ENCODE measurements around the gene CCNQ. TPM values are rescaled to one million over a fixed set of nuclear protein-coding genes. Genes with fewer than 3 reads are reported as not detected.

CCNQ gene
- total and polyA plus RNA-seq, 2 of the 8 experiments (the other 6 are each of a cell fraction or from before 2014, with no cell fraction given): 16.6 to 32.1 TPM

DNA sequence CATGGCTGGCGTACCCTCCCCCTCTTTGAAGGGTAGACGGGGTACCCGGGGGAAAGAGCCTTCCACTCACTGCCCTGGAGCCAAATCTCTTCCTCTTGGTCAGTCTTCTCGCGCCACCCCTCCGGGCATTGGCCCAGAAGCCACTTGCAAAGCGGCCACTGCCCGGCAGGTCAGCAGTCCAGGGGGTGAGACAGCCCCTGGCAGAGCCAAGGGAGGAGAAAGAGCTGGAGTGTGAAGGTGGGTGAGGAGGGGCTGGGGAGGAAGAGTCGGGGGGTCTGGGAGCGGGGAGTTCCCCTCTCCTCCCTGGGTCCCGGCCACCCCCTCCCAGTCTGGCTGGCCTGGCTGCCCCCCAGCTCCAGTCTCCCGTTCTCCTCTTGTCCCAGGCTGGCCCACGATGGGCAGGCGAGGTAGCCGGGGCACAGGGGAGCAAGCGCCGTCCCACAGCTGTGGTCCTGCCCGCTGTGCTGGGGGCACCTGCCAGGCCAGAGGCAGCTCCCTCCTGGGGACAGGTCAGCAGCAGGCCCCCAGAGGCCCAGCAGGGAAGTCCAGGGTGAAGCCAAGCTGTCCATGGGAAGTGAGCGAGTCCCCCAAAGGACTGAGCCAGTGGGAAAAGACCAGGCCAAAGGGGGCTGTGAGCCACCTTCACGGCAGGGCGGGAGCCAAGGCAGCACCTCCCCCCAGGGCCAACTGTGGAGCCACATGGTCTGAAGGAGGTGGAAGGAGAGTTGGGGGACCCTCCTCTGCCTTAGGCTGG, 26.5 kb upstream of the CCNQ start:
- no peaks in the 10 kb centered on the region for H3K9me3 ChIP-seq (ENCODE audit: insufficient read depth in 2 of 2, low read depth in 1 of 2, low read length in 1 of 2)
- no peak overlapping the region for H2BK120ac ChIP-seq (replicated peaks; ENCODE audit: low read depth, low read length)
- H2BK15ac ChIP-seq (ENCODE audit: low read length): no peak overlapping the region
- no peak overlapping the region for H3K4me3 ChIP-seq (ENCODE audit: extremely low read depth in 1 of 4, insufficient read depth in 2 of 4, low read depth in 3 of 4, low read length in 4 of 4)
- no peak overlapping the region for H3K56ac ChIP-seq (replicated peaks; ENCODE audit: insufficient read length, low read depth, low read length)
- H3K18ac ChIP-seq (ENCODE audit: extremely low read depth, low read length): no peak overlapping the region
- H3K4ac ChIP-seq (replicated peaks; ENCODE audit: insufficient read length, low read depth, low read length): no peak overlapping the region
- H3K23me2 ChIP-seq (ENCODE audit: low read depth, low read length): no peaks in the 10 kb centered on the region
- H4K8ac ChIP-seq (ENCODE audit: extremely low read depth, insufficient read depth, low read length): no peak overlapping the region
- no peak overlapping the region for H3K27ac ChIP-seq (ENCODE audit: low read depth, low read length)
- no peak overlapping the region for H3K4me2 ChIP-seq (ENCODE audit: insufficient read depth in 1 of 2, low read depth in 2 of 2, low read length in 2 of 2)
- FAIRE-seq (no peak), DNase-seq (ENCODE audit: low read depth in 1 of 2, low spot score in 2 of 2) (no peak)
- H4K20me1 ChIP-seq (replicated peaks in 1 of 2; ENCODE audit: control insufficient read depth in 1 of 2, insufficient read depth in 2 of 2, low read length in 2 of 2): no peaks in the 10 kb centered on the region
- H3K79me1 ChIP-seq (ENCODE audit: low read depth, low read length): no peaks in the 10 kb centered on the region
- H3K79me2 ChIP-seq (ENCODE audit: control insufficient read depth in 1 of 2, insufficient read depth in 2 of 2, low read length in 2 of 2): no peaks in the 10 kb centered on the region
- H4K5ac ChIP-seq (ENCODE audit: insufficient read length, low read depth, low read length): no peak overlapping the region
- H3K23ac ChIP-seq (ENCODE audit: insufficient read length): no peak overlapping the region
- H2BK20ac ChIP-seq (ENCODE audit: low read length): no peak overlapping the region
- no peak overlapping the region for H3K14ac ChIP-seq (ENCODE audit: insufficient read length)
- H2BK12ac ChIP-seq (ENCODE audit: low read depth, low read length): no peak overlapping the region
- H2AFZ ChIP-seq (ENCODE audit: low read length): no peak overlapping the region
- WGBS, 2 experiments (ENCODE audit: extremely low coverage in 1 of 2, insufficient coverage in 1 of 2, insufficient read length in 1 of 2, insufficient replicate concordance in 2 of 2, low coverage in 1 of 2, low lambda C conversion rate in 2 of 2, missing lambda C conversion rate in 1 of 2): 100% methylated on average over 2 of the region's 21 CpGs; no CpG with 5 or more reads in 1 of the 2 experiments
- no peaks in the 10 kb centered on the region for H3K27me3 ChIP-seq (replicated peaks in 1 of 4; ENCODE audit: control insufficient read depth in 3 of 4, extremely low read depth in 1 of 4, insufficient read depth in 3 of 4, low read length in 3 of 4)
- H3K36me3 ChIP-seq (ENCODE audit: control insufficient read depth in 2 of 4, insufficient read depth in 4 of 4, low read length in 3 of 4): no peaks in the 10 kb centered on the region
- H3K4me1 ChIP-seq (replicated peaks in 1 of 4; ENCODE audit: control insufficient read depth in 3 of 4, insufficient read depth in 4 of 4, low read length in 3 of 4): peaks cover 0 to 3% (median 0%) of the 10 kb centered on the region in 4 experiments; a peak in 1 of 7 replicates
- POLR2A ChIA-PET (ENCODE audit: partially characterized antibody): no interaction called here
- CTCF ChIA-PET (ENCODE audit: partially characterized antibody): interaction anchor here (0.6 to 1.2 kb wide), 8 partner anchors 9 to 153 kb away, joined by 3 to 4 read pairs (median 4); no protein-coding TSS in a partner anchor
- H4K91ac ChIP-seq (replicated peaks; ENCODE audit: insufficient read length, low read length): no peak overlapping the region
- H2BK5ac ChIP-seq (ENCODE audit: low read depth, low read length): no peak overlapping the region
- no peak overlapping the region for H3K9ac ChIP-seq (replicated peaks in 1 of 4; ENCODE audit: extremely low read depth in 1 of 4, low read depth in 3 of 4, low read length in 3 of 4)
- no peak overlapping the region for H2AK5ac ChIP-seq (ENCODE audit: low read depth, low read length)
- TF ChIP-seq SP1 (IDR thresholded peaks at IDR 0.05; ENCODE audit: low read depth, low read length) (no peak), CREB1 (IDR thresholded peaks at IDR 0.05) (no peak), TCF12 (IDR thresholded peaks at IDR 0.05; ENCODE audit: low read depth, low read length) (no peak), EP300 (IDR thresholded peaks at IDR 0.05; ENCODE audit: borderline replicate concordance in 1 of 2, low read depth in 2 of 2, low read length in 2 of 2) (no peak), TBP (IDR thresholded peaks at IDR 0.05; ENCODE audit: low read depth, low read length) (no peak), CBX8 (IDR thresholded peaks at IDR 0.05; ENCODE audit: borderline replicate concordance, low read depth, low read length) (no peak), JUND (IDR thresholded peaks at IDR 0.05; ENCODE audit: low read length) (no peak), SIN3A (conservative IDR thresholded peaks at IDR 0.05 in 1 of 2, IDR thresholded peaks at IDR 0.05 in 1 of 2; ENCODE audit: low read depth in 1 of 2, low read length in 2 of 2) (no peak), ASH2L (IDR thresholded peaks at IDR 0.05; ENCODE audit: low read length) (no peak), CBX5 (IDR thresholded peaks at IDR 0.05; ENCODE audit: low read depth, low read length) (no peak), SP2 (IDR thresholded peaks at IDR 0.05; ENCODE audit: low read length) (no peak), POLR2AphosphoS5 (IDR thresholded peaks at IDR 0.05; ENCODE audit: low read depth, low read length) (no peak), RAD21 (IDR thresholded peaks at IDR 0.05 in 1 of 2, conservative IDR thresholded peaks at IDR 0.05 in 1 of 2; ENCODE audit: low read depth in 2 of 2, low read length in 2 of 2) (no peak), KDM1A (IDR thresholded peaks at IDR 0.05; ENCODE audit: borderline replicate concordance, low read length) (no peak)

Data from H1 (cell line).